OCI-M1 (cell line): Measurements from ENCODE around the gene ZGRF1.
"Not testable (repeated sequence)": the region's sequence is repeated elsewhere in the genome, so short reads cannot be mapped to it uniquely, and the experiment has no call there.

Experiments
- DNase-seq: peaks from one replicate; lab custom pipeline; 2025; lab: John Stamatoyannopoulos, UW

ZGRF1 gene

DNA sequence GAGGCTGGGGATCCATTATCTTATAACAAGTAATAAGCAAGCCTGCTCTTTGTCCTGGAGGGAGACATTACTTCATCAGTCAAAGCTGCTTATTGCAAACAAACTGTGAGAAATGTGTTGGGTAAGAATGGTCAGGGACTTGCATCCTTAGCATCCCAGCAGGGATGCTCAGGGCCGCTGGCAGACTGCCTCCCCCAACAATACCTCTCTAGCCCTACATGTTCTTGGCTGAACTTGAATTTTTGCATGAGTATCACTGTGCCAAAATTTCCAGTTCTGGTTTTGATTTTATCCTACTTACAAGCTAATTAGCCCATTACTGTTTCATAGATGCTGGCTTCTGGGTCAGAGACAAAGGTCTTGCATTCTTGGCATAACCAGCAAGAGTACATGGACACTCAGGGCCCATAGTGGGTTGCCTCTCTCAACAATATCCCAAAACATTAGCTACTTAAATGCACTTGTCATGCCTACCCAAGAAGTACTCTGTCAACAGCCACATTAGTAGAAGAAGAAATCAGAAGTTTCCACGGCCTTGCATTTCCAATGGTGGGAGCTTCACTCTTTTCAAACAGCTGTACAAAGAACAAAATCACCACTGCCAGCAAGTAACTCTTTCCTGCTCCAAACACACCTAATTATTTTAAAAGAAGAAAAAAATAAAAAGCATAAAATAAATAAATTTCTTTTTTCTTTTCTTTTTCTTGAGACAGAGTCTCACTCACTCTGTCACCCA is 78.9 kb downstream of the ZGRF1 start:
- DNase-seq: no peak

DNA sequence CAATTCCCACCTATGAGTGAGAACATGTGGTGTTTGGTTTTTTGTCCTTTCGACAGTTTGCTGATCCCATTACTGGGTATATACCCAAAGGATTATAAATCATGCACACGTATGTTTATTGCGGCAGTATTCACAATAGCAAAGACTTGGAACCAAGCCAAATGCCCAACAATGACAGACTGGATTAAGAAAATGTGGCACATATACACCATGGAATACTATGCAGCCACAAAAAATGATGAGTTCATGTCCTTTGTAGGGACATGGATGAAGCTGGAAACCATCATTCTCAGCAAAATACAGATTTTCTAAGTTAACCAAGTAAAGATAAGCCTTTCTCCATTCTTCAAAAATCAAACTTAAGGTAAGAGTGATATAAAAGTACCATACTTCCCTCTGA is 82.4 kb downstream of the ZGRF1 start:
- DNase-seq: not testable (repeated sequence)

DNA sequence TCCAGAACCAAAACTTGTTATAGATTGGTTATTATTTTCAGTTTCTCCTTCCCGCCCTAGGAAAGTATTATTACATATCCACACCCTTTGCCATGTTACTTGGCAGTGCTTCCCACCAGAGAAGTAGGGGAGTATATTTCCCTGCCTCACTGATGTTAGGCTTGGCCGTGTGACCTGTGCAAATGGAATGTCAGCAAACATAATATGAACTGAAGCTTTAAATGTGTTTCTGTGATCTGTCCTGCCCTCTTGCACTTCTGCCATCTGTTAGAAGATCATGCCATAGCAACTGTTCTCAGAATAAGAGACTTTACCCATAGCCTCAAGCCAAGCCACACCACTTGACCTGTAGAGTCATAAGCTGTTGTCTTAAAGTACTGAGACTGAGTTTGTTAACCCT is 84.0 kb downstream of the ZGRF1 start:
- no peak for DNase-seq

DNA sequence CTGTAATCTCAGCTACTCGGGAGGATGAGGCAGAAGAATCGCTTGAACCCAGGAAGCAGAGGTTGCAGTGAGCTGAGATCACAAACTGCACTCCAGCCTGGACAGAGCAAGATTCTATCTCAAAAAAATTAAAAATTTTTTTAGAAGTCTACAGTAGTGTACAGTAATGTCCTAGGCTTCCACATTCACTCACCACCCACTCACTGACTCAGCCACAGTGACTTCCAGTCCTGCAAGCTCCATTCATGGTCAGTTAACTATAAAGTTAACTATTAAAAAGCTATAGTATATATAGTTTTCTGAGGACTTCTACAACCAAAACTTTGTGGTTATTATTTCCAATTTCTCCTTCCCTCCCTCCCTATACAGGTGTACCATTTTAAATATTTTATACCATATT is 86.0 kb downstream of the ZGRF1 start:
- DNase-seq: no peak

DNA sequence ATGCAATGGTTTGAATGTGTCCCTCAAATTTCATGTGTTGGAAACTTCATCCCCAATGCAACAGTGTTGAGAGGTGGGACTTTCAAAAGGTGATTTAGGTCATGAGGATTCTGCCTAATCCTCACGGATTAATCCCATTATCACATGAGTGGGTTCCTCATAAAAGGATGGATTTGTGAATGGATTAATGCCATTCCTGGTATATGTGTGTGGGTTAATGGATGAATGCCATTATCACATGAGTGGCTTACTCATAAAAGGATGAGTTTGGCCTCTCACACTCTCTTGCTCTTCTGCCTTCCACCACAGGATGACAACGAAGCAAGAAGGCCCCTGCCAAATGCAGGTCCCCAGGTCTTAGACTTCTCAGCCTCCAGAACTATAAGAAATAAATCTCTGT is 90.2 kb downstream of the ZGRF1 start:
- no peak for DNase-seq

DNA sequence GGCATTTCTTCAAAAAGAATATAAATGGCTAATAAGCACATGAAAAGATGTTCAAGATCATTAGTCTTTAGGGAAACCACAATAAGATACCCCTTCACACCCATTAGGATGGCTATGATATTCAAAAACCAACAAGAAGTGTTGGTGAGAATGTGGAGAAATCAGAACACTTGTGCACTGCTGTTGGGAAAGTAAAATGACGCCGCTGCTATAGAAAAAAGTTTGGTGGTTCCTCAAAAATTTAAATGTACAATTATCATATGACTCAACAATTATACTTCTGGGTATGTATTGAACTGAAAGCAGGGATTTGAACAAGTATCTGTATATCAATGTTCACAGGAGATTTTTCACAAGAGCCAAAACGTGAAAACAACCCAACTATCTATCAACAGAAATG is 91.4 kb downstream of the ZGRF1 start:
- DNase-seq: no peak

DNA sequence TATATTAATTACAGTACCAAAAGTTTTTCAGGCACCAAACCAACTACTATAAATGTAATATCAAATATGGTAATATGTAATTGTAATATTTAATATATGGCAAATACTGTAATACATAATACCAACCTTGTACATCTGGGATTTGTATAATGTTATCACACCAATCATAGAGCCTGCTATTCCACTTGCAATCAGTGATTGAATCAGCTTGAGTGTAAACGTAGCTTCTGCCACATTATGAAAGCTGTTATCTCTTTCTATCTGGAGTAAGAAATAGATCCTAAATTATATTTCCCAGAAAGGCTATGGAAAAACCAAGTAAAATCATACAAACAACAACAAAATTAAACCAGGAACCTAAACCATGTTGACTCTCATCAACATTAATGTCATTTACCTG is 96.0 kb downstream of the ZGRF1 start:
- DNase-seq: no peak

DNA sequence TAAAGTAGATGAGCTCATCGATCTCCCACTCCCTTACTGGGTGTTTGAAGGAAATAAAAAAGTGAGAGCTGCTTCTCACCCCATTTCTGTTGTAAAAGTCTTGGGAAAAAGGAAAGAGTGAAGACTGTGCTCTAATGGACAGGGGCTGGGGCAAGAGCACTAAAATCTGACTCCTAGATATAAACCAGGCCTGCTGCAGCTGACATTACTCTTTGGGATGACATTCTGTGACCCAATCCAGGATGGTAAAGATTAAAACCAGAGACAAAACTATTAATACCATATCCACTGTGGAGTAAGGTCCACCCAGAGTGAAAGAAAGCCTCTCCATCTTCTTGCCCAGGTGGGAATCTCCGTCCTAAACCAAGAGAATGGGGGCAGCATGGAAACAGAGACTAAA is 100.6 kb downstream of the ZGRF1 start:
- no peak for DNase-seq

DNA sequence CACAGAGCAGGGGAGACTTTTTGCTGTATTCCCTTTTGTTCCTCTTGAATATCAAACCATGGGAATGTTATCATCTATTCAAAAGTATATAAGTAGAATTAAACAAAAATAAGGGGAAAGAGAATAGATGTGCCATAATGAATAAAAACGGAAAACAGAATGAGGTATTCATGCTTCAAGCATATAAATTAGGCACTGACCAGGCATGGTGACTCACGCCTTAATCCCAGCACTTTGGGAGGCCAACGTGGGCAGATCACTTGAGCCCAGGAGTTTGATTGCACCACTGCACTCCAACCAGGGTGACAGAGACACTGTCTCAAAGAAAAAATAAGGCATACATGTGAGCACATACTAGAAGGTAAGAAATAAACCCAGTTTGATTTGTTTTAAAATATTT is 104.4 kb downstream of the ZGRF1 start:
- no peak for DNase-seq

DNA sequence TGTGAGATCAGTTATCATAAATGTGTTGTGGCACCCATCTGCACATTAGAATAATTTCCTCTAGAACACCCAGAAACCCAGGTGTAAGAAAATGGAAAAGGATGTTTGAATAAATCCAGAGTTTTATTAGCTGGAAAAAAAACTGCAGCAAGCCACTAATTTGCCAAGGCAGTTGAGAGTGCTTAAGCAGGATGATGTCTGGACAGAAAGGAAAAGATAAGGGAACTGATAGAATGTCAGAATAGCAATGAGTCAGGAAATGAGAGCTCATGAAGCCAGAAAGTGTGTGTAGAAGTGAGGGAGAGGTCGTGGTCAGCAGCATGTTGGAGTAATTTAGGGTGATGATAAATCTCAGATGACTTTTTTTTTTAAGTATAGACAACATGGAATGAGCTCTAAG is 105.6 kb downstream of the ZGRF1 start:
- DNase-seq: no peak

DNA sequence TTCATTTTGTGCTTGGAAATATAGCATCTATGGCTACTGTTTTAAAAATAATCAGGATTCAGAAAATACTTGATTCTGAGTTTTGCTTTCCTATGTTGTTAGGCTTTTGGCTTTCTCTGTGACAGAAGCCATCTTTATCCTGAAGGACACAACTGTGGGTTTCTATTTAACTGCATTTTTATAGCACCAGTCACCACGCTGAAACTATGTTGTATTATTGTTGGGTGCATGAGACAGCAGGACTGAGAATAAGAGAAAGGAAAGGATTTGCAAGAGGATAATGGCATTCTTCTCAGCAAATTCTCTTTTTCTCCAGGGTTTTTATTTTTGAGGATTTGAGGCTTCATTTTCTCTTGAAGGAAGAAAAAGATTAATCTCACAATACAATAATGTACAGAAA is 110.6 kb downstream of the ZGRF1 start:
- no peak for DNase-seq

DNA sequence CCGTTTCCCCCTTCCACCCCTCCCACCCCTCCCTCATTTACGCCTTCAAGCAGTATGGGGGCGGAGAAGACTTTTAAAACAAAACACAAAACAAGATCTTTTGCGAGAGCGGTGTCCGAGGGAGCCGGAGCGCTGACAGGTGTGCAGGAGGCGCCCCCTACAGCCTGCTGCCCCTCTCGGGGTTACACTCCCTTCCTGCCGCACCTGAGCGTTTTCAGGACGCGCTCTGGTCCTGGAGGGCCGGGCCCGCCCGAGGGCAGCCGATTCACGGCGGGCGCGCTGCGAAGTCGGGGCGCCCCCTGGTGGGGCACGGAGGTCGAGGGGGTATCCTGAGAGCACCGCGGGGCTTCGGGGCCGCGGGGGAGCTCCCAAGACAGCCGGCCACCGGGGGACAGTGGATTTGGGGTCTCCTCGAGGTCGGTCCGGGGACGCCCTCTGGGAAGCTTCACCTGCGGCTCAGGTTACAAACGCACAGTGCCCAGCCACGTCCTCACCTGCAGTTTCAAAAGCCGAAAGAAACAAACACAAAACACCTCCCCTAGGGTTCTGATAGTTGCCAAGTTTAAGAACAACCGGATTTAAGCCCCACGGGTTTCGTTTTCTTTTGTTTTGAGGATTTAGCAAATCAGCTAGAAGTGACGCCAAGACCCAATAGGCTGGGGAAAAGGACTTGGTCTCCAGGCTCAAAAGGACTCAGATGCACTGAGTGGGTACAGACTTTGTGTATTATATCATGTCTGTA is 112.8 kb downstream of the ZGRF1 start:
- peak; percentile 69 for DNase-seq

DNA sequence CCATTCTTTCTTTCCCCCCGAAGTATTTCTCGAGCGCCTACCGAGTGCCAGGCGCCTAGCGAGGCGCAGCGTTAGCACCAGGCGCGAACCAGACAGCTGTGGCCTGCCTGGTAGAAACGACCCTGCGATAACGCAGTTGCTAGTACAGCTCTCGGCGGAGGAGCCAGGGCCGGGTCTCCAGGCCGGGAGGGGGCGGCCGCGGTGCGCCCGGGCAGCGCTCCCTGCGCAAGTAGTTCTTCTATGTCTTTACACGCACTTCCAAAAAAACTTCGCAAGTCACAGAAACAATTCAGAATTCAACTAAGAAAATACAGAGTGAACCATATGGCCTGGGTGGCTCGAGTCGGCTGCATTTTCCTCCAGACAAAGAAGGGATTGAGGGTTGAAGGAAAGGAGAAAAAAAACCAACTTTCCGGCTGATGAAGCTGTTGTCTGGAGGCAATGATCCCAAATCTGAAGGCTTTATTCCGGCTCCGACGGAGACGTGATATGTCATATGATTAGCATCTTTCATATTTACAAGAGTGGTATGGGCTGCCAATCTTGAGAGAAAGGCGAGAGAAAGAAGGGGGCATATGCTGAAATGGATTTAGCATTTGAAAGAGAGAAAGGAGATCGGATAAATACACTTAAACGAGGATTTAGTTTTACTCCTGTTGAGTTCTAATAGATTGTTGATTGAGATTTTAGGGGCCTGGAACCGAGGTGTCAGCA is 113.5 kb downstream of the ZGRF1 start:
- DNase-seq: peak; percentile 60

DNA sequence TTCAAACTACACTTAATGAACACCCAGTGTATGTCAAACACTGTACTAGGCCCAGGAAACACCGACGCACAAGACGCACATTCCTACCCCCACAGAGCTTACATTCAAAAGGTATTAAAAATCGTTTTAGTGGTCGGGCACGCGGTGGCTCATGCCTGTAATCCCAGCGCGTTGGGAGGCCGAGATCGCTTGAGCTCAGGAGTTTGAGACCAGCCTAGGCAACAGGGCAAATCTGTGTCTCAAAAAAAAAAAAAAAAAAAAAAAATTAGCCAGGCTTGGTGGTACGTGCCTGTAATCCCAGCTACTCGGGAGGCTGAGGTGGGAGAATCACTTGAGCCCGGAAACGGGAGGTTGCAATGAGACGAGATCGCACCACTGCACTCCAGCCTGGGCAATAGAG is 114.3 kb downstream of the ZGRF1 start:
- not testable (repeated sequence) for DNase-seq

DNA sequence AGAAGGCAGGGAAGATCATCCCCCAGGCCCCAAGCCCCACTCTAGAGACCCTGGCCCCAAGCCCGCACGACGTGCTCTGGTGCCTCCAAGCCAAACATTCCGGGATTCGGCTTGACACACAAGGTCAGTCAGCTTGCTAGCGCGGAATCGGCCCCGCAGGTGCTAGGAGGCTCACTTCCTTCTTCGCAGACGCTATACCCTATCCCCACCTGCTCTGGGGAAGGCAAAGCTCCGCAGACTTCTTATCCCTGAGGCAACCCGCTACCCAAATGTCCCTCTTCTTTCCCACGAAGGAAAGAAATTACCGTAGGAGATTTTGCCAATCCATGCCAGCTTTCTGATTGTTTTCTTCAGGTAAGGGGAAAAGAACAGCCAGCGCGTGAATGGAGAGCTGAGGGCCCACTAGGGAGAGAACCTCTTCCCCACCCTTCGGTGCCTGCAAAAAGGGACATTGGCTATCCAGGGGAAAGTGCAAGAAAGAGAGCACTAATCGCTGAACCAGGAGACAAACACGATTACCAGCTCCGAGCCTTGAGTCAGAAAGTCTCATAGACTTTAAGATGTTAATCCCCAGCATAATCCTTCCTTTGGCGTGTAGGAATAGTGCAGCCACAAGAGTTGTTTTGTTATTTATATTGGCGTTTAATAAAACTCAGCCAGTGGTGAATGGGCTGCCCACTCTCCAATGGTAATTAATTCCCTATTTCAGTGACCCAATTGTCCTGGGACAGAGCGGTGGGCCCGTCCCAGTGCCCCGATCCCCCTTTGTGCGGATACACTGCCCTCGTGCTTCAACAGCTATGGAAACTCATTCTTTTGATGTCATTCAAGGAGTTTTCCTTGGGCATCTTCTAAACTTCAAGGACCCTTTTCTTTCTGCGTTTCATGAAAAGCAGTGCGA is 115.3 kb downstream of the ZGRF1 start:
- DNase-seq: no peak

DNA sequence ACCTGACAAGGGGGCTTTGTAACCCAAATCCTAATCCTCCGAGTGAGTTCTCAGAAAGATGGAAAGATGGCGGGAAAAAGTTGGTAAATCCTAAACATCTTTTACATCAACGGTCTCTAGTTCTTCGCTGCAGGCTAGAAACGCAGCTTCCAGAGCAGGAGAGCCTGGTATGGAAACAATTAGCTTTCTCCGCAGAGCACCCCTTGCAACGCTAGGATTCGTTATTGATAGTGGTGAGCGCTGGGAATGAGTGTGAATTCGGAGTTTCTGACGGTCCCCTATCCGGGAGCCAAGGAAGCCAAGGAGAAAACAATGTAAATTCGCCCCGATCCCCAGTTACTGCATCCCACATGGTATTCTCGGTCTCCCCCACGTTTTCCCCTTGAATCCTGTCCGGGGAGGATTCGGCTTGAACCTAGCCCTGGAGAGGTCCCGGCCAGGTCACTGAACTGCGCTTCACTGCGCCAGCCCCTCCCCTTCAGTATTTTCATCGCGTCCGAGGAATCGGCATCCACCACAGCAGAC is 116.0 kb downstream of the ZGRF1 start:
- no peak for DNase-seq

DNA sequence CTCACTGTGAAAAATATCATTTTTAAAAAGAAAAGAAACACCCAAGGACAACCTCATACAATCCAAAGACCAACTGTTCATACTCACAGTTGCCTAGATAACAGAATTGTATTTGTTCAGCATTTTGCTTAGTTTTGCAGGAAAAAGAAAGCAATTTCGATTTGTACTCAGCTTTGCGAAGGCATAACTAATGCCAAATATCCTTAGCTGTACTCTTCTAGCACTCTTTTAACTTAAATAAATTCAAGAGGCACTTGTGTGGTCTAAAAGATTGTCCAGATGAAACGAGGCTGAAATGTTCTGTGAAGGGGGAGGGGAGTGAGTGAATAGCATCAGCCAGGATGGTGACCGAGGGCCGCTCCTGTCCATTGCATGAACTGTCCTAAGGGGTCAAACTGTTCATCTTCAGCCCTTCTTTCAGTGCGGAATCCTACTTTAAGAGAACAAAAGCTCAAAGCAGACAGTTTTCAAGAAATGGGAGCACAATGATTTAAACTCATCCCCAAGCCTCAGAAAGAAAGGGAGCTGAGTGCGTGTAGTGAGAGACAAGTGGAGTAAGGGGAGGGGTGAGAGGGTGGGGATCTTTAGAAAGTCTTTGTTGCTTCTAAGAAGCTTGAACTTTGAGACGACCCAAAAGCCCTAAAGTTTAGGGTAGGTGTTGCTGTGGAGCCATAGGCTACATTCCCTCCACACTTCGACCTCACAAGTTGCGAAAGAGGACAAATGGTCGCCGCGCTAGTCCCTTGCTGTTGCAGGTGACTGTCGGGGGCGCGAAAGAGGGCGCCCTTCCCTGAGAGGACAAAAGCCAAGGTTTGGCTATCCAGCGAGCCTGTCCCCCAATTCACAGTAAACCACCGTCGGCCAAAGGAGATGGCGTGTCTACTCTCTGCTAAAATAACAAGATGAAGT is 116.8 kb downstream of the ZGRF1 start:
- DNase-seq: no peak

DNA sequence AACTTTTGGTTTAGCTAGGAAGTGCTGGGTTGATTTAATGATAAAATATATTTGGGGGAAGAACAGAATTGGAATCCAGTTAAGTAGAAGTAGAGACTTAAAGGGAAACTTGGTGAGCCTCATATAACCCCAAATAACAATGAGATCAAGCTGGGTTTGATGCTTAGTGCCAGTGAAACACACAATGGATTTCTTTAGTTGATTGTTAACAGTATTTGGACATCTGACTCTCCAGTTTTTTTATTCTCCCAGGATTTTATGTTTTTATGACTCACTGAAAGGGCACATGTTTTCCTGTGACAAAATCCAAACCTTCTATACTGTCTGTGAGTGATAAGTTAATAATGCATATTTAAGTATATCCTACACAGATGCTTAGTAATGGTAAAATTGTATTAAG is 118.0 kb downstream of the ZGRF1 start:
- no peak for DNase-seq

DNA sequence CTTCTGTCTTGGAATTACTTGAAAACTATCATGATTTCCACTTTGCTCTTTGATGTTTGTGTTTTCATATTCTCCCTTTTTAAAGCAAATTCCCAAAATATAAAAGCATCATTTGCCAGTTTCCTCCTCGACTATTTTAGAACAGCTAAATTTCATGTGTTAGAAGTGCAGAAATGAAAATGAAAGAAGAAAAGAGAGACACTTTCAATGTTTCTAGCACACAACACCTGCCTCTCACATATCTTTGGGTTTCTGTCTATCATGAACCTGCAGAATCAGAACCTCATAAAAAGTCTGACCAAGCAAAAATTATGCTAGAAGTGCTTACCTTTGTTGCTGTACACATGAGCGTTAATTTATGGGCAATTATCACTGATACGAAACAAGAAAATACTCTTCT is 118.8 kb downstream of the ZGRF1 start:
- no peak for DNase-seq

DNA sequence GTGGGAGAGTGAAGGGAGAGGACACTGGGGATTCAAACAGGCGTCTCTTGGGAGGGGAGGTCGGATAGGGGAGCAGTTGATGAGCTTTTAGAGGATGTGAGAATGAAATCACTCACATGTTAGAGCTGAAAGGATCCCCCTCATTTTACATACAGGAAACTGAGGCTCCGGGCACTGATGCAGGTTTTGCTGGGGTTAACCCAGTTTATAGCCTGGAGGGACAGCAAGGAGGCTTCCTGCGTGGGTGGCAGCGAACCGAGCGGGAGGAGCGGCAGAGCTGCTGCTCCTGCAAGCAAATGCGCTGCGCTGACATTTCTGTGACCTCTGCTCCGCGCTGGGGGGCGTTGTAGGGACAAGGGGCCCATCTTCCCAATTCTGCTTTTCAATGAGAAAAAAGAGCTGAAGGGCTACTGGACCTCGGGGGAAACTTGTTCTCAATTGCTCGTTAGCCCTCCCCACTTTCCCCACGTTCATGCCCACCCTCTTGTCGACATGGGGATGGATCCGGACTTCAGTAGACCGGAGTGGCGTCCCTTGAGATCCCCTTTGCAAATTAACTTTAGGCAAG is 119.6 kb downstream of the ZGRF1 start:
- DNase-seq: no peak
